HCT116 (cell line): Measurements from ENCODE around the gene FOXP1. TPM values are rescaled to one million over a fixed set of nuclear protein-coding genes. Genes with fewer than 3 reads are reported as not detected.

Experiments
- ATAC-seq: fragments of 200-7000 bp; cut with Tn5 transposase; 2 replicates; pipeline ENCODE4 v1.9.1; 2020; ENCODE audit warnings: mild to moderate bottlenecking, moderate library complexity
- BruUV-seq: library from RNA; stranded (reverse); fragments of 400-500 nt; replicated peaks from 2 replicates; lab custom pipeline; 2021; lab: Mats Ljungman, UMichigan
- CTCF ChIA-PET: fragments of 300-600 bp; sonication (Branson Sonifier 250); formaldehyde crosslinking; loops from one replicate; lab custom pipeline; 2021; ENCODE audit warnings: antibody characterized with exemption; lab: Charles Lee
- POLR2A ChIA-PET: fragments of 300-600, 350-600 bp; sonication (Branson Sonifier 250); formaldehyde crosslinking; loops from one replicate; lab custom pipeline; 2021; ENCODE audit warnings: antibody characterized with exemption; lab: Charles Lee
- RAD21 ChIA-PET, 2 experiments: fragments of 300-600 bp; sonication (Branson Sonifier 250); formaldehyde crosslinking; loops; one replicate each; lab custom pipeline; 2023; ENCODE audit warnings: low total read pairs in 2 of 2; ENCODE audit not compliant: uncharacterized antibody in 2 of 2, unreplicated experiment in 2 of 2, low non-redundant PET in 1 of 2; lab: Charles Lee
- DNase-seq: peaks from one replicate; pipeline ENCODE4 v3.0.0-alpha.2; 2010; ENCODE audit warnings: low read depth, low spot score
- H2AFZ ChIP-seq: fragments of 200-600 bp; shearing (Covaris generic), sonication (generic); 2 replicates; pipeline ENCODE4 v1.6.1; 2017; ENCODE audit warnings: low read depth, mixed run types, mixed read lengths, antibody characterized with exemption, low read length; ENCODE audit not compliant: poor library complexity, severe bottlenecking
- H3K27ac ChIP-seq: 2 replicates; pipeline ENCODE4 v1.5.1; 2012; ENCODE audit warnings: low read depth, low read length
- H3K27me3 ChIP-seq: fragments of 200-600 bp; sonication (generic); 2 replicates; pipeline ENCODE4 v1.6.1; 2016; ENCODE audit warnings: mixed run types, low read length, mixed read lengths; ENCODE audit not compliant: insufficient read depth
- H3K36me3 ChIP-seq, 2 experiments: fragments of 200-500 bp in 1 of 2; fragments of 200-600 bp in 1 of 2; sonication (Bioruptor generic) in 1 of 2; sonication (generic) in 1 of 2; 2 replicates each; pipeline versions ENCODE4 v1.5.1 to v1.6.1; 2014 to 2016; ENCODE audit warnings: low read length in 2 of 2, inconsistent platforms in 1 of 2, mixed read lengths in 1 of 2, mixed run types in 1 of 2; ENCODE audit not compliant: insufficient read depth in 2 of 2, control insufficient read depth in 1 of 2
- H3K4me1 ChIP-seq, 2 experiments: fragments of 200-600 bp in 1 of 2; sonication (generic) in 1 of 2; 2 replicates each; pipeline versions ENCODE4 v1.5.1 to v1.6.1; 2012 to 2017; ENCODE audit warnings: low read length in 2 of 2, inconsistent platforms in 1 of 2, mild to moderate bottlenecking in 1 of 2, mixed read lengths in 1 of 2, mixed run types in 1 of 2, moderate library complexity in 1 of 2; ENCODE audit not compliant: insufficient read depth in 2 of 2, control insufficient read depth in 1 of 2
- H3K4me2 ChIP-seq: fragments of 200-600 bp; sonication (generic); 2 replicates; pipeline ENCODE4 v1.6.1; 2017; ENCODE audit warnings: mixed run types, low read length, mixed read lengths
- H3K4me3 ChIP-seq, 2 experiments: fragments of 200-600 bp in 1 of 2; sonication (generic) in 1 of 2; replicated peaks in 1 of 2; 2 replicates each; pipeline ENCODE4 v1.5.1; 2011 to 2016; ENCODE audit warnings: low read length in 2 of 2, control low read depth in 1 of 2, low read depth in 1 of 2, mild to moderate bottlenecking in 1 of 2, mixed read lengths in 1 of 2, mixed run types in 1 of 2
- H3K79me2 ChIP-seq: fragments of 200-600 bp; sonication (generic); 2 replicates; pipeline ENCODE4 v1.6.1; 2017; ENCODE audit warnings: mild to moderate bottlenecking, mixed run types, low read length, moderate library complexity, mixed read lengths; ENCODE audit not compliant: insufficient read depth
- H3K9ac ChIP-seq: fragments of 200-600 bp; sonication (generic); 2 replicates; pipeline ENCODE4 v1.6.1; 2016; ENCODE audit warnings: low read length, mixed read lengths
- H3K9me2 ChIP-seq: fragments of 200-600 bp; sonication (generic), shearing (Covaris generic); 2 replicates; pipeline ENCODE4 v1.6.1; 2017; ENCODE audit warnings: mixed run types, mild to moderate bottlenecking, moderate library complexity; ENCODE audit not compliant: insufficient read depth
- H3K9me3 ChIP-seq, 2 experiments: fragments of 200-500 bp in 1 of 2; fragments of 200-600 bp in 1 of 2; sonication (Bioruptor generic) in 1 of 2; sonication (generic) in 1 of 2; 2 replicates each; pipeline ENCODE4 v1.6.1; 2014 to 2017; ENCODE audit warnings: low read length in 2 of 2, mixed read lengths in 2 of 2, inconsistent platforms in 1 of 2, low read depth in 1 of 2, mild to moderate bottlenecking in 1 of 2, mixed run types in 1 of 2, moderate library complexity in 1 of 2; ENCODE audit not compliant: control insufficient read depth in 1 of 2, insufficient read depth in 1 of 2
- H4K20me1 ChIP-seq: fragments of 200-600 bp; sonication (generic), shearing (Covaris generic); 2 replicates; pipeline ENCODE4 v1.6.1; 2017; ENCODE audit warnings: mixed run types, mild to moderate bottlenecking, moderate library complexity; ENCODE audit not compliant: insufficient read depth
- CBX3 ChIP-seq: IDR thresholded peaks from 2 replicates; pipeline ENCODE4 v1.6.1; 2012; ENCODE audit warnings: low read depth
- CEBPB ChIP-seq: IDR thresholded peaks from 2 replicates; pipeline ENCODE4 v1.6.1; 2012; ENCODE audit warnings: low read depth
- ELF1 ChIP-seq: IDR thresholded peaks from 2 replicates; pipeline ENCODE4 v1.6.1; 2012; ENCODE audit warnings: low read depth, borderline replicate concordance
- EZH2 ChIP-seq: fragments of 200-600 bp; sonication (generic); IDR thresholded peaks from 2 replicates; pipeline ENCODE4 v1.6.1; 2017; ENCODE audit warnings: antibody characterized with exemption, mixed run types
- FOSL1 ChIP-seq: IDR thresholded peaks from 2 replicates; pipeline ENCODE4 v1.6.1; 2012; ENCODE audit warnings: low read depth
- JUND ChIP-seq: IDR thresholded peaks from 2 replicates; pipeline ENCODE4 v1.6.1; 2012
- POLR2A ChIP-seq: IDR thresholded peaks from 2 replicates; pipeline ENCODE4 v1.7.0; 2011; ENCODE audit warnings: borderline replicate concordance; ENCODE audit not compliant: insufficient read depth, insufficient read length; ENCODE audit errors: extremely low read depth
- POLR2AphosphoS5 ChIP-seq: IDR thresholded peaks from 2 replicates; pipeline ENCODE4 v1.6.1; 2011; ENCODE audit warnings: mild to moderate bottlenecking, low read depth, low read length, moderate library complexity
- RAD21 ChIP-seq: IDR thresholded peaks from 2 replicates; pipeline ENCODE4 v1.6.1; 2012; ENCODE audit warnings: low read depth, mild to moderate bottlenecking
- SIN3A ChIP-seq: IDR thresholded peaks from 2 replicates; pipeline ENCODE4 v1.6.1; 2012; ENCODE audit warnings: low read depth
- TCF7L2 ChIP-seq: IDR thresholded peaks from 2 replicates; pipeline ENCODE4 v1.7.0; 2011; ENCODE audit warnings: borderline replicate concordance, inconsistent platforms; ENCODE audit not compliant: insufficient read depth, insufficient read length; ENCODE audit errors: extremely low read depth
- ZNF274 ChIP-seq: fragments of 200-500 bp; sonication (Bioruptor generic); IDR thresholded peaks from 2 replicates; pipeline ENCODE4 v1.6.1; 2014; ENCODE audit warnings: mild to moderate bottlenecking, low read depth, low read length, inconsistent platforms
- intact Hi-C: fragments of 100-400 bp; cut with micrococcal nuclease; formaldehyde crosslinking; loops from 2 replicates; pipeline ENCODE4 v1.10.0; 2022
- total RNA-seq: library from RNA; stranded (reverse); gene quantifications from one replicate; pipeline ENCODE4 v1.2.1, GENCODE V29; 2021; ENCODE audit not compliant: unreplicated experiment
- TF ChIP-seq, protein P1 (sequence below): IDR thresholded peaks from 2 replicates; pipeline ENCODE4 v1.6.1; 2012; ENCODE audit warnings: low read depth
- TF ChIP-seq, protein P2 (sequence below): IDR thresholded peaks from 2 replicates; pipeline ENCODE4 v1.6.1; 2011; ENCODE audit warnings: mild to moderate bottlenecking, low read length, moderate library complexity; ENCODE audit not compliant: insufficient replicate concordance; ENCODE audit errors: extremely low read depth

Gene FOXP1
- total RNA-seq, 1 experiment from 2014 or later: 11.4 TPM

DNA sequence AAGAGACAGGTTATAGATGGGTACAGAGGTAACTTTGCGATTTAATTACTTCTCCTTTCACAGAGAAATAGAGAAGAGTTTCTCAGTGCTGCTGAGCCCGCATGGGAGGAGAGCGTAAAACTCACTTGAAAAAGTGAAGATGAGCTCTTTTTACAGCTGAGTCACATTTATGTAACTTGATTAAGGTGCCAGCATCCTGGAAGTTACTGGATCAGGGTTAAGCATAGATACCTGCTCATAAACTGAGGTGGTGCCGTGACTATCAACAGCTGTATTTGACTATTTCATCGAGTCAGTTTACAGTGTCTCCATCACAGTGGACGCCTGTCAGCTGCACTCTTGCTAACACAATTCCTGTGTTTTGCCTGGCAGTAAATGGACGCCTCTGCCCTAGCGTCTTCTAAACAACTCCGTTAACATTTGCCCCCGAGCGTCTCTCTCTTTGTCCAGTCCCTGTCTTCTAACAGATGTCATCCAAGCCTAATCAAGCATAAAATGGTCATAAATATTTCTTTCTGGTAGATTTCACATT is 414.6 kb downstream of the FOXP1 start:
- Histone ChIP-seq H4K20me1 (no peaks in the 10 kb centered on the region), H3K4me2 (no peak overlapping the region), H3K9me3 (no peaks in the 10 kb centered on the region), H3K27ac (no peak overlapping the region), H3K36me3 (no peaks in the 10 kb centered on the region), H2AFZ (no peak overlapping the region), H3K79me2 (no peaks in the 10 kb centered on the region), H3K9ac (no peak overlapping the region), H3K9me2 (no peaks in the 10 kb centered on the region), H3K27me3 (no peaks in the 10 kb centered on the region)
- BruUV-seq: no TSS peak
- CTCF ChIA-PET: no interaction called here
- ATAC-seq (no peak), DNase-seq (no peak)
- intact Hi-C loops: no loop called here
- TF ChIP-seq POLR2A: no peak
- TF ChIP-seq SIN3A: no peak
- TF ChIP-seq RAD21: no peak
- TF ChIP-seq FOSL1: no peak
- no peak for TF ChIP-seq JUND
- TF ChIP-seq CBX3: no peak
- TF ChIP-seq CEBPB: no peak
- no peak for TF ChIP-seq POLR2AphosphoS5
- TF ChIP-seq ELF1: no peak
- TF ChIP-seq, all 23 proteins: peak for 0
- POLR2A ChIA-PET: no interaction called here
- Histone ChIP-seq H3K4me1 (no peaks in the 10 kb centered on the region), H3K4me3 (no peak overlapping the region)
- RAD21 ChIA-PET: no interaction called here

DNA sequence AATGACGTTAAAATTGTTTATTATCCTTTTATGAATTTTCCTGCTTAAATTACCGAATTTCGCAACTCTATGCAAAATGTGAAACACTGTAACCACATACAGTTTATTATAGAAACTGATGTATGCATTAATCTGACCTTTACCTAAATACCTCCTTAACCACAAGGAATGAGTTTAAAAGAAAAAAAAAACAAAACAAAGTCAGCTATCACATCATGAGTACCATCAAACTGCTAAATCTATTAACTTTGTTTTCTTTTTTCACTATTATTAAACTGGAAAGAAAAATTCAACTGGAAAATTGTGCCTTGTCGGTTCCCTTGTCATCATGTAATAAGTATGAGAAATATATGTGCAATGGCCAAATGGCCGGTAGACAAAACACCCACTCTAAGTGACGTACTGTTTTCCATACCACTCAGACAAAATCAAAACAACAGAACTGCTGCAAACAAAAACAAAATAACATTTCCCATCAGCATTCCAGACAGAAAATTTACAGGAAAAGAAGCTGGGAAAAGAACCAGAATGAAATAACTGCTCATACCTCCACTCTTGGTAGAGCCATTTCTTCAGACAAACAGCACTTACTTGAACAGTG is 415.3 kb downstream of the FOXP1 start:
- Histone ChIP-seq H3K9ac (no peak overlapping the region), H3K9me3 (no peaks in the 10 kb centered on the region), H3K4me2 (no peak overlapping the region), H3K79me2 (no peaks in the 10 kb centered on the region), H2AFZ (no peak overlapping the region), H3K36me3 (no peaks in the 10 kb centered on the region), H3K9me2 (no peaks in the 10 kb centered on the region), H3K27me3 (no peaks in the 10 kb centered on the region), H3K4me3 (no peak overlapping the region), H3K4me1 (no peaks in the 10 kb centered on the region), H4K20me1 (no peaks in the 10 kb centered on the region), H3K27ac (no peak overlapping the region)
- intact Hi-C loops: no loop called here
- ChIA-PET POLR2A (no interaction called here), RAD21 (no interaction called here), CTCF (no interaction called here)
- no TSS peak for BruUV-seq
- TF ChIP-seq CBX3 (no peak), FOSL1 (no peak), JUND (no peak), CEBPB (no peak), EZH2 (no peak), SIN3A (no peak), TCF7L2 (no peak), ZNF274 (no peak)
- TF ChIP-seq, protein P1, sequence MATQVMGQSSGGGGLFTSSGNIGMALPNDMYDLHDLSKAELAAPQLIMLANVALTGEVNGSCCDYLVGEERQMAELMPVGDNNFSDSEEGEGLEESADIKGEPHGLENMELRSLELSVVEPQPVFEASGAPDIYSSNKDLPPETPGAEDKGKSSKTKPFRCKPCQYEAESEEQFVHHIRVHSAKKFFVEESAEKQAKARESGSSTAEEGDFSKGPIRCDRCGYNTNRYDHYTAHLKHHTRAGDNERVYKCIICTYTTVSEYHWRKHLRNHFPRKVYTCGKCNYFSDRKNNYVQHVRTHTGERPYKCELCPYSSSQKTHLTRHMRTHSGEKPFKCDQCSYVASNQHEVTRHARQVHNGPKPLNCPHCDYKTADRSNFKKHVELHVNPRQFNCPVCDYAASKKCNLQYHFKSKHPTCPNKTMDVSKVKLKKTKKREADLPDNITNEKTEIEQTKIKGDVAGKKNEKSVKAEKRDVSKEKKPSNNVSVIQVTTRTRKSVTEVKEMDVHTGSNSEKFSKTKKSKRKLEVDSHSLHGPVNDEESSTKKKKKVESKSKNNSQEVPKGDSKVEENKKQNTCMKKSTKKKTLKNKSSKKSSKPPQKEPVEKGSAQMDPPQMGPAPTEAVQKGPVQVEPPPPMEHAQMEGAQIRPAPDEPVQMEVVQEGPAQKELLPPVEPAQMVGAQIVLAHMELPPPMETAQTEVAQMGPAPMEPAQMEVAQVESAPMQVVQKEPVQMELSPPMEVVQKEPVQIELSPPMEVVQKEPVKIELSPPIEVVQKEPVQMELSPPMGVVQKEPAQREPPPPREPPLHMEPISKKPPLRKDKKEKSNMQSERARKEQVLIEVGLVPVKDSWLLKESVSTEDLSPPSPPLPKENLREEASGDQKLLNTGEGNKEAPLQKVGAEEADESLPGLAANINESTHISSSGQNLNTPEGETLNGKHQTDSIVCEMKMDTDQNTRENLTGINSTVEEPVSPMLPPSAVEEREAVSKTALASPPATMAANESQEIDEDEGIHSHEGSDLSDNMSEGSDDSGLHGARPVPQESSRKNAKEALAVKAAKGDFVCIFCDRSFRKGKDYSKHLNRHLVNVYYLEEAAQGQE: no peak
- TF ChIP-seq, protein P2, sequence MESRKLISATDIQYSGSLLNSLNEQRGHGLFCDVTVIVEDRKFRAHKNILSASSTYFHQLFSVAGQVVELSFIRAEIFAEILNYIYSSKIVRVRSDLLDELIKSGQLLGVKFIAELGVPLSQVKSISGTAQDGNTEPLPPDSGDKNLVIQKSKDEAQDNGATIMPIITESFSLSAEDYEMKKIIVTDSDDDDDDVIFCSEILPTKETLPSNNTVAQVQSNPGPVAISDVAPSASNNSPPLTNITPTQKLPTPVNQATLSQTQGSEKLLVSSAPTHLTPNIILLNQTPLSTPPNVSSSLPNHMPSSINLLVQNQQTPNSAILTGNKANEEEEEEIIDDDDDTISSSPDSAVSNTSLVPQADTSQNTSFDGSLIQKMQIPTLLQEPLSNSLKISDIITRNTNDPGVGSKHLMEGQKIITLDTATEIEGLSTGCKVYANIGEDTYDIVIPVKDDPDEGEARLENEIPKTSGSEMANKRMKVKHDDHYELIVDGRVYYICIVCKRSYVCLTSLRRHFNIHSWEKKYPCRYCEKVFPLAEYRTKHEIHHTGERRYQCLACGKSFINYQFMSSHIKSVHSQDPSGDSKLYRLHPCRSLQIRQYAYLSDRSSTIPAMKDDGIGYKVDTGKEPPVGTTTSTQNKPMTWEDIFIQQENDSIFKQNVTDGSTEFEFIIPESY: no peak
- DNase-seq (no peak), ATAC-seq (no peak)
